GM12873 (cell line): ENCODE results near the gene PADI3.

Source experiments
- CTCF ChIP-seq: IDR thresholded peaks from 2 replicates; pipeline ENCODE4 v1.5.1; 2012; ENCODE audit warnings: low read depth, mild to moderate bottlenecking, moderate library complexity, low read length, control low read depth; ENCODE audit not compliant: insufficient read depth; ENCODE audit errors: missing control alignments

The PADI3 gene

GRCh38 chr1:17330856-17331255, 82.0 kb downstream of the PADI3 start:
- TF ChIP-seq CTCF, result no peak

- TF ChIP-seq CTCF, result no peak
Measured at GRCh38 chr1:17333081-17333480, 84.2 kb downstream of the PADI3 start.
